ENCODE data around the gene CCDC24. TPM values are rescaled to one million over a fixed set of nuclear protein-coding genes. Genes with fewer than 3 reads are reported as not detected.

CCDC24 gene
- total and polyA plus RNA-seq, 2 donors (not counting 1 experiment from before 2014, with no cell fraction given): 0.94 to 3.5 TPM

DNA sequence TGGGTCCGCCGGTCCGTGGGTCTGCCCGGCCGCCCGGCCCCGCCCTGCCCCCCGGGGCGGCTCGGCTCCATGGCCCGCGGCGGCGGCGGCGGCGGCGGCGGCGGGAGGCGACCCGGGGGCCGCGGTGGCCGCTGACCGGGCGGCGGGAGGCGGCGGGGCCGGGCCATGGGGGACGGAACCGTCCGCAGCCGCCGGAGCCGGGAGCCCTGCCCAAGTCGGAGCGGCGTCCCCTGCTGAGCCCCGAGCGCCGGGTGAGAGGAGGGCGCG is 12.2 kb upstream of the CCDC24 start:
- Histone ChIP-seq H2AFZ (ENCODE audit: low read length) (no peak overlapping the region), H3K9me3 (ENCODE audit: control insufficient read depth, insufficient read depth, low read depth, low read length) (no peaks in the 10 kb centered on the region), H3K4me3 (replicated peaks in 1 of 4; ENCODE audit: control extremely low read depth in 1 of 4, insufficient read depth in 1 of 4, low read depth in 3 of 4, low read length in 4 of 4) (peak overlapping the region in 3 of 4 experiments; percentile 34 to 74 (median 59)), H3K9ac (ENCODE audit: insufficient read depth, low read length) (peak overlapping the region; percentile 72), H3K36me3 (ENCODE audit: control insufficient read depth, insufficient read depth, low read length) (peaks cover 17% of the 10 kb centered on the region), H3K27ac (ENCODE audit: insufficient read depth, low read length) (no peak overlapping the region), H3K4me1 (ENCODE audit: control insufficient read depth, extremely low read depth, insufficient read depth, low read length) (peaks cover 10% of the 10 kb centered on the region), H3K4me2 (ENCODE audit: extremely low read depth, insufficient read depth, low read length) (peak overlapping the region; percentile 9), H3K27me3 (ENCODE audit: control insufficient read depth, insufficient read depth, low read length) (no peaks in the 10 kb centered on the region), H4K20me1 (ENCODE audit: control insufficient read depth, extremely low read depth, insufficient read depth, low read length) (no peaks in the 10 kb centered on the region), H3K79me2 (ENCODE audit: control insufficient read depth, insufficient read depth, low read length) (peaks cover 56% of the 10 kb centered on the region)
- no peak for DNase-seq (ENCODE audit: low read depth in 2 of 2)
- TF ChIP-seq, protein P1, sequence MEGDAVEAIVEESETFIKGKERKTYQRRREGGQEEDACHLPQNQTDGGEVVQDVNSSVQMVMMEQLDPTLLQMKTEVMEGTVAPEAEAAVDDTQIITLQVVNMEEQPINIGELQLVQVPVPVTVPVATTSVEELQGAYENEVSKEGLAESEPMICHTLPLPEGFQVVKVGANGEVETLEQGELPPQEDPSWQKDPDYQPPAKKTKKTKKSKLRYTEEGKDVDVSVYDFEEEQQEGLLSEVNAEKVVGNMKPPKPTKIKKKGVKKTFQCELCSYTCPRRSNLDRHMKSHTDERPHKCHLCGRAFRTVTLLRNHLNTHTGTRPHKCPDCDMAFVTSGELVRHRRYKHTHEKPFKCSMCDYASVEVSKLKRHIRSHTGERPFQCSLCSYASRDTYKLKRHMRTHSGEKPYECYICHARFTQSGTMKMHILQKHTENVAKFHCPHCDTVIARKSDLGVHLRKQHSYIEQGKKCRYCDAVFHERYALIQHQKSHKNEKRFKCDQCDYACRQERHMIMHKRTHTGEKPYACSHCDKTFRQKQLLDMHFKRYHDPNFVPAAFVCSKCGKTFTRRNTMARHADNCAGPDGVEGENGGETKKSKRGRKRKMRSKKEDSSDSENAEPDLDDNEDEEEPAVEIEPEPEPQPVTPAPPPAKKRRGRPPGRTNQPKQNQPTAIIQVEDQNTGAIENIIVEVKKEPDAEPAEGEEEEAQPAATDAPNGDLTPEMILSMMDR (conservative IDR thresholded peaks at IDR 0.05 in 1 of 2, IDR thresholded peaks at IDR 0.05 in 1 of 2; ENCODE audit: low read depth in 1 of 2, low read length in 2 of 2): no peak
- TF ChIP-seq EZH2 (IDR thresholded peaks at IDR 0.05; ENCODE audit: low read length, missing control alignments): no peak

DNA sequence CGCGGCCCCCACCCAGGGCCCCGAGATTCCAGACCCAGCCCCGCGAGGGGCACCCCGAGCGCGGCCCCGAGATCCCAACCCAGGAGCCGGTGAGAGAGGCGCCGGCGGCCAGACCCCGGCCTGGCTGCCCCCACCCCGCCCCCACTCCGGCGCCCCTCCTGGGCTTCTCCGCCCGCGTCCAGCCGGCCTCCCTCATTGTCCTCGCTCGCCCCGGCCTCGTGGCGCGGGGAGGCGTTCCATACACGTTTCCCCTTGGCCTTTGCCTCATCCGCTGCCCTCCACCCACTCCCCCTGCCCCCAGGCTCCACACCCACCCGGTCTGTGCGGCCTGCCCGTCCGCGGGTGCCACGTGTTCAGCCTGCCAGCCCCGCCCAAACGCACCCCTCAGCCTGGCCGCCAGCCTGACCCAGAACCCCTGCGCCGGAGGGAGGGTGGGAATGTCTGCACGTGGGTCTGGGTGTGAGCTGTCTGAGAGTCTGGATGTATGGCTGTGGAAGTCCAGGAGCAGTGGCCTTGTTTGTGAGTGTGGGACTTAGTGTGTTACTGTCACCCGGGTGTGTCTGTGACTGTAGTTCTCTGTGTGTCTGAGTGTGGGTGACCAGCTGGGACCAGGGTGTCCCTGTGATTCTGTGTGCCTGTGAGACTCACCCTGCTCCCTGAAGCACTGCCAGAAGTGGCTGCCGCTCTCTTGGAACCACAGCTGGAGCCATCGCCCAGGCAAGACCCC is 11.7 kb upstream of the CCDC24 start:
- H3K9ac ChIP-seq (ENCODE audit: insufficient read depth, low read length): peak overlapping the region; percentile 72
- H3K4me3 ChIP-seq (replicated peaks in 1 of 4; ENCODE audit: control extremely low read depth in 1 of 4, insufficient read depth in 1 of 4, low read depth in 3 of 4, low read length in 4 of 4): peak overlapping the region; percentile 34 to 74 (median 65)
- H3K27me3 ChIP-seq (ENCODE audit: control insufficient read depth, insufficient read depth, low read length): no peaks in the 10 kb centered on the region
- H3K9me3 ChIP-seq (ENCODE audit: control insufficient read depth, insufficient read depth, low read depth, low read length): no peaks in the 10 kb centered on the region
- H3K4me2 ChIP-seq (ENCODE audit: extremely low read depth, insufficient read depth, low read length): peak overlapping the region; percentile 90
- peak overlapping the region; percentile 47 for H2AFZ ChIP-seq (ENCODE audit: low read length)
- H3K36me3 ChIP-seq (ENCODE audit: control insufficient read depth, insufficient read depth, low read length): peaks cover 17% of the 10 kb centered on the region
- H3K4me1 ChIP-seq (ENCODE audit: control insufficient read depth, extremely low read depth, insufficient read depth, low read length): peaks cover 10% of the 10 kb centered on the region
- peak overlapping the region; percentile 18 for H3K27ac ChIP-seq (ENCODE audit: insufficient read depth, low read length)
- H4K20me1 ChIP-seq (ENCODE audit: control insufficient read depth, extremely low read depth, insufficient read depth, low read length): no peaks in the 10 kb centered on the region
- DNase-seq (ENCODE audit: low read depth in 2 of 2): peak; percentile 51 to 67
- H3K79me2 ChIP-seq (ENCODE audit: control insufficient read depth, insufficient read depth, low read length): peaks cover 56% of the 10 kb centered on the region
- TF ChIP-seq, protein P1 (conservative IDR thresholded peaks at IDR 0.05 in 1 of 2, IDR thresholded peaks at IDR 0.05 in 1 of 2; ENCODE audit: low read depth in 1 of 2, low read length in 2 of 2): no peak
- no peak for TF ChIP-seq EZH2 (IDR thresholded peaks at IDR 0.05; ENCODE audit: low read length, missing control alignments)

DNA sequence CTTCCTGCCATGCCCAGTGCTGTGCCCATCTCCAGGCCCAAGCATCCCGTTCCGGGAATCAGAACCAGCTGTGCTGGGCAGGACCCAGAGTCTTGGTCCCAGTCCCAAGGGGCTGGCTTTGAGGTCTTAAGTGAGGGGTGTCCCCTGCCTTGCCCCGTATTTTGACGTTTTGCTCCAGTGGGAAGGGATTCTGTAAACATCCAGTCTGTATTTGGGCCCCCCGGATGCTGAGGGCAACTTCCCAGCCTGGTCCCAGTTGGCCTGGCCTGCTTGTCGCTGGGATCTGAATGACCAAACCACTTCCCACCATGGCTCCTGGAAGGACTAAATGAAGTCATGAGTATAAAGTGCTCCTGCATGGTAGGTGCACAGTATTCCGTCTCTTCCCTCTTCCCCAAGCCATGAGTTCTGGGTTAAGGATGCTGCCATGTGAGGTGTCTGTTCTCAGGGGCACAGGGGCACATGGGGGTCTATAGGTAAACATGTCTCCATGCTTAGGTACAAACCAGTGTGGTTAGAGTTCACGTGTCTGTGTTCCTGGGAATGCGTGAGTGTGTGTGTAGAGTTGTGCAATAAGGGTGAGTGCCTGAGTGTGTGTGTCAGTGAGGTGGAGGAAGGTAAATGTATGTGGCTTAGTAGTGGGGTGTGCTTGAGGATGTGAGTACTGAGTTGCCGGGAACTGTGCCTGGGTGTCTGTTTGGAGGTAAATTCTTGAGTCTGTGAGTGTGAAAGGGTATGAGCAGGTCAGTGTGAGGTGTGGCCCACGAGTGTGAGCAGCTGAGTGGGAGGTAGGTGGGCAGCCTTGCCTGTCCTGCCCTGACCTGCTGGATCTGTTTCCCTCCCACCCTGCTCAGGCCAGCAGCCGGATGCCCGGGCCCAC is 10.9 kb upstream of the CCDC24 start:
- Histone ChIP-seq H3K4me2 (ENCODE audit: extremely low read depth, insufficient read depth, low read length) (peak overlapping the region; percentile 90), H3K9me3 (ENCODE audit: control insufficient read depth, insufficient read depth, low read depth, low read length) (no peaks in the 10 kb centered on the region), H2AFZ (ENCODE audit: low read length) (no peak overlapping the region), H3K36me3 (ENCODE audit: control insufficient read depth, insufficient read depth, low read length) (peaks cover 22% of the 10 kb centered on the region), H3K4me1 (ENCODE audit: control insufficient read depth, extremely low read depth, insufficient read depth, low read length) (peaks cover 10% of the 10 kb centered on the region), H4K20me1 (ENCODE audit: control insufficient read depth, extremely low read depth, insufficient read depth, low read length) (no peaks in the 10 kb centered on the region), H3K9ac (ENCODE audit: insufficient read depth, low read length) (peak overlapping the region; percentile 72), H3K79me2 (ENCODE audit: control insufficient read depth, insufficient read depth, low read length) (peaks cover 49% of the 10 kb centered on the region), H3K27ac (ENCODE audit: insufficient read depth, low read length) (peak overlapping the region; percentile 18), H3K4me3 (replicated peaks in 1 of 4; ENCODE audit: control extremely low read depth in 1 of 4, insufficient read depth in 1 of 4, low read depth in 3 of 4, low read length in 4 of 4) (peak overlapping the region; percentile 34 to 74 (median 65)), H3K27me3 (ENCODE audit: control insufficient read depth, insufficient read depth, low read length) (no peaks in the 10 kb centered on the region)
- peak in 1 of 2 donors; percentile 57 for DNase-seq (ENCODE audit: low read depth in 2 of 2)
- no peak for TF ChIP-seq EZH2 (IDR thresholded peaks at IDR 0.05; ENCODE audit: low read length, missing control alignments)
- TF ChIP-seq, protein P1 (conservative IDR thresholded peaks at IDR 0.05 in 1 of 2, IDR thresholded peaks at IDR 0.05 in 1 of 2; ENCODE audit: low read depth in 1 of 2, low read length in 2 of 2): no peak
